GM18951 (cell line): Measurements from ENCODE around the gene UQCRQ.
A peak's percentile ranks its signal among the peaks of the same experiment; 100 is the strongest.

ENCODE experiments used
- POLR2A ChIP-seq: IDR thresholded peaks from 4 replicates; pipeline ENCODE4 v1.6.1; 2011; ENCODE audit warnings: mild to moderate bottlenecking; ENCODE audit not compliant: insufficient read length, insufficient read depth; ENCODE audit errors: extremely low read depth
- in situ Hi-C: fragments of 300-500 bp; cut with MboI; formaldehyde crosslinking; loops from one replicate; pipeline ENCODE4 v1.12.0; 2022; ENCODE audit warnings: low sequenced_read_pairs, mixed read lengths, inconsistent platforms; ENCODE audit not compliant: unreplicated experiment

Gene UQCRQ

GRCh38 chr5:132826424-132827082 lies 39.9 kb upstream of the UQCRQ start:
- in situ Hi-C loops, result loop anchor here (25.0 kb wide), 1 partner anchor 439 kb away; no protein-coding TSS in a partner anchor
- no peak for TF ChIP-seq POLR2A

- no peak for TF ChIP-seq POLR2A
Measured at GRCh38 chr5:132827943-132828673, 38.3 kb upstream of the UQCRQ start.

GRCh38 chr5:132828846-132829494 lies 37.5 kb upstream of the UQCRQ start:
- TF ChIP-seq POLR2A, result no peak
- in situ Hi-C loops, result loop anchor here (25.0 kb wide), 1 partner anchor 442 kb away; no protein-coding TSS in a partner anchor

More at GRCh38 chr5:132827943-132828673, 38.3 kb upstream of the UQCRQ start:
- in situ Hi-C loops, result loop anchor here (25.0 kb wide), 1 partner anchor 441 kb away; no protein-coding TSS in a partner anchor

GRCh38 chr5:132829742-132830435 lies 36.6 kb upstream of the UQCRQ start:
- in situ Hi-C loops, result loop anchor here (25.0 kb wide), 1 partner anchor 443 kb away; no protein-coding TSS in a partner anchor

GRCh38 chr5:132830436-132831094 lies 35.9 kb upstream of the UQCRQ start, which contains the start of gene SHROOM1:
Gene SHROOM1, minus strand, starts transcription at chr5:132830647. Its CDS starts 4,507 bp downstream, at chr5:132826140.
- TF ChIP-seq POLR2A, result peak; percentile 50
- in situ Hi-C loops, result loop anchor here (25.0 kb wide), 1 partner anchor 443 kb away; no protein-coding TSS in a partner anchor

More at GRCh38 chr5:132829742-132830435, 36.6 kb upstream of the UQCRQ start:
- no peak for TF ChIP-seq POLR2A

GRCh38 chr5:132831095-132831860 lies 35.2 kb upstream of the UQCRQ start:
- no peak for TF ChIP-seq POLR2A
- in situ Hi-C loops, result loop anchor here (25.0 kb wide), 1 partner anchor 444 kb away; no protein-coding TSS in a partner anchor

- no peak for TF ChIP-seq POLR2A
- in situ Hi-C loops, result loop anchor here (25.0 kb wide), 1 partner anchor 445 kb away; no protein-coding TSS in a partner anchor
Measured at GRCh38 chr5:132832612-132833011, 33.8 kb upstream of the UQCRQ start.

GRCh38 chr5:132834057-132834456 lies 32.4 kb upstream of the UQCRQ start:
- in situ Hi-C loops, result loop anchor here (25.0 kb wide), 1 partner anchor 447 kb away; no protein-coding TSS in a partner anchor
- TF ChIP-seq POLR2A, result no peak

GRCh38 chr5:132836852-132837251 lies 29.6 kb upstream of the UQCRQ start:
- TF ChIP-seq POLR2A, result no peak
- in situ Hi-C loops, result loop anchor here (25.0 kb wide), 1 partner anchor 450 kb away; no protein-coding TSS in a partner anchor

GRCh38 chr5:132837868-132838267 lies 28.6 kb upstream of the UQCRQ start:
- in situ Hi-C loops, result loop anchor here (25.0 kb wide), 1 partner anchor 451 kb away; no protein-coding TSS in a partner anchor
- TF ChIP-seq POLR2A, result no peak
